K562 (cell line): ENCODE measurements around the gene RAD23B. TPM values are rescaled to one million over a fixed set of nuclear protein-coding genes. Genes with fewer than 3 reads are reported as not detected.

Experiments used
- ATAC-seq: fragments of 200-7000 bp; cut with Tn5 transposase; 3 replicates; pipeline ENCODE4 v1.9.1; 2020; ENCODE audit warnings: moderate library complexity
- BruUV-seq: library from RNA; stranded (reverse); fragments of 400-500 nt; replicated peaks from 2 replicates; lab custom pipeline; 2021; lab: Mats Ljungman, UMichigan
- CTCF ChIA-PET: fragments of 300-600 bp; formaldehyde crosslinking; extraction: SDS; loops from one replicate; lab custom pipeline; 2021; ENCODE audit warnings: low intra/inter-chr PET ratio; lab: Yijun Ruan, JAX
- POLR2A ChIA-PET: fragments of 300-600, 350-650 bp; sonication (Branson Sonifier 250); formaldehyde crosslinking; extraction: SDS; loops from one replicate; lab custom pipeline; 2021; ENCODE audit warnings: antibody characterized with exemption, inconsistent platforms; lab: Yijun Ruan, JAX
- DNase-seq, 4 experiments: peaks; one replicate each; pipeline versions ENCODE4 v3.0.0 to v3.0.0-alpha.2; 2011 to 2018; ENCODE audit warnings: low spot score in 3 of 4, mixed read lengths in 3 of 4; ENCODE audit errors: extremely low read depth in 1 of 4
- FAIRE-seq: peaks from 2 replicates; lab custom pipeline; 2011; peaks lifted over from hg19 to GRCh38; lab: Jason Lieb, UNC
- H2AFZ ChIP-seq: 2 replicates; pipeline ENCODE4 v1.6.0; 2011; ENCODE audit warnings: low read depth, low read length, control low read depth, inconsistent platforms
- H3K27ac ChIP-seq: fragments of 200-600 bp; 3 replicates; pipeline ENCODE4 v1.8.0; 2011; ENCODE audit warnings: low read depth, mild to moderate bottlenecking, control low read depth, inconsistent platforms, low read length, moderate library complexity, mixed read lengths; ENCODE audit errors: extremely low read depth
- H3K27me3 ChIP-seq, 2 experiments: fragments of 300-600 bp in 1 of 2; 2 replicates in 1 of 2; 3 replicates in 1 of 2; pipeline versions ENCODE4 v1.6.0 to v1.8.0; 2011; ENCODE audit warnings: inconsistent platforms in 2 of 2, low read length in 2 of 2, mild to moderate bottlenecking in 1 of 2, mixed read lengths in 1 of 2, moderate library complexity in 1 of 2; ENCODE audit not compliant: control insufficient read depth in 2 of 2, insufficient read depth in 2 of 2
- H3K36me3 ChIP-seq: fragments of 300-600 bp; 3 replicates; pipeline ENCODE4 v1.8.0; 2011; ENCODE audit warnings: mild to moderate bottlenecking, low read length, inconsistent platforms; ENCODE audit not compliant: control insufficient read depth, insufficient read depth
- H3K4me1 ChIP-seq, 2 experiments: fragments of 200-600 bp in 1 of 2; replicated peaks in 1 of 2; 2 replicates in 1 of 2; 3 replicates in 1 of 2; pipeline versions ENCODE4 v1.5.1 to v1.8.0; 2011; ENCODE audit warnings: inconsistent platforms in 2 of 2, low read length in 2 of 2, mild to moderate bottlenecking in 1 of 2, mixed read lengths in 1 of 2, moderate library complexity in 1 of 2; ENCODE audit not compliant: control insufficient read depth in 2 of 2, insufficient read depth in 2 of 2
- H3K4me2 ChIP-seq: 2 replicates; pipeline ENCODE4 v1.6.1; 2011; ENCODE audit warnings: low read length, control low read depth, inconsistent platforms, mixed read lengths; ENCODE audit not compliant: insufficient read depth
- H3K4me3 ChIP-seq: fragments of 200-600 bp; sonication (generic), shearing (Covaris generic); 2 replicates; pipeline ENCODE4 v1.5.1; 2016; ENCODE audit warnings: control low read depth, inconsistent platforms
- H3K79me2 ChIP-seq: fragments of 200-600 bp; 3 replicates; pipeline ENCODE4 v1.8.0; 2011; ENCODE audit warnings: low read length, inconsistent platforms; ENCODE audit not compliant: control insufficient read depth, insufficient read depth
- H3K9ac ChIP-seq, 2 experiments: 2 replicates each; pipeline versions ENCODE4 v1.6.0 to v1.6.1; 2011; ENCODE audit warnings: low read depth in 2 of 2, low read length in 2 of 2, control low read depth in 1 of 2, inconsistent platforms in 1 of 2, mild to moderate bottlenecking in 1 of 2, mixed read lengths in 1 of 2; ENCODE audit not compliant: insufficient read depth in 1 of 2
- H3K9me1 ChIP-seq: one replicate; pipeline ENCODE4 v1.6.0; 2011; ENCODE audit warnings: inconsistent platforms, mild to moderate bottlenecking, low read length, moderate library complexity; ENCODE audit not compliant: control insufficient read depth, insufficient read depth
- H3K9me3 ChIP-seq: replicated peaks from 2 replicates; pipeline ENCODE4 v1.5.1; 2011; ENCODE audit warnings: low read depth, low read length, inconsistent platforms; ENCODE audit not compliant: control insufficient read depth, insufficient read depth
- H4K20me1 ChIP-seq: replicated peaks from 2 replicates; pipeline ENCODE4 v1.6.1; 2011; ENCODE audit warnings: low read length, inconsistent platforms, mixed read lengths; ENCODE audit not compliant: control insufficient read depth, insufficient read depth
- GTF2A2 ChIP-seq: IDR thresholded peaks from 2 replicates; pipeline ENCODE4 v1.6.1; 2016; ENCODE audit warnings: mild to moderate bottlenecking, missing genetic modification characterization, missing compliant biosample characterization
- JUN ChIP-seq, 2 experiments: sonication (generic) in 1 of 2; formaldehyde crosslinking in 1 of 2; IDR thresholded peaks; 2 replicates each; pipeline versions ENCODE4 v1.6.1 to v1.8.0; 2012 to 2022; ENCODE audit warnings: borderline replicate concordance in 2 of 2, mild to moderate bottlenecking in 2 of 2, improper control_type of control experiment in 1 of 2, low read depth in 1 of 2, low read length in 1 of 2, missing genetic modification reagents in 1 of 2
- PYGO2 ChIP-seq: fragments of 450-650 bp; IDR thresholded peaks from 2 replicates; pipeline ENCODE4 v1.6.1; 2016; ENCODE audit warnings: mild to moderate bottlenecking, missing genetic modification characterization, moderate library complexity, missing compliant biosample characterization
- RNF2 ChIP-seq: sonication (generic); IDR thresholded peaks from 2 replicates; pipeline ENCODE4 v1.6.1; 2016
- SREBF2 ChIP-seq: sonication (generic); formaldehyde crosslinking; IDR thresholded peaks from 2 replicates; pipeline ENCODE4 v1.4.0; 2020; ENCODE audit warnings: mild to moderate bottlenecking, missing genetic modification reagents
- SRF ChIP-seq, 2 experiments: fragments of 250-450, 450-650 bp in 1 of 2; sonication (Bioruptor Pico) in 1 of 2; sonication (generic) in 1 of 2; formaldehyde crosslinking; IDR thresholded peaks; 2 replicates each; pipeline versions ENCODE4 v1.5.0 to v1.5.1; 2020 to 2022; ENCODE audit warnings: mild to moderate bottlenecking in 1 of 2, missing genetic modification reagents in 1 of 2
- WGBS: fragments of 100-300 bp; shearing (Covaris generic); methylation state at CpG from one replicate; pipeline ENCODE4 v1.1.6; 2016; ENCODE audit warnings: low coverage, mixed read lengths; ENCODE audit not compliant: insufficient coverage; ENCODE audit errors: missing lambda C conversion rate; 5-methylcytosine and 5-hydroxymethylcytosine counted together
- in situ Hi-C: fragments of 300-500 bp; cut with MboI; formaldehyde crosslinking; loops from 4 replicates; pipeline ENCODE4 v1.15.0; 2018; ENCODE audit warnings: inconsistent platforms, mixed read lengths
- intact Hi-C: fragments of 100-400 bp; cut with micrococcal nuclease; formaldehyde crosslinking; loops from 2 replicates; pipeline ENCODE4 v1.14.2; 2022
- polyA plus RNA-seq, 8 experiments: library from polyadenylated mRNA; depleted of rRNA in 4 of 8; stranded (reverse) in 5 of 8; unstranded in 3 of 8; fragments of >200 nt; fragmentation: Nextera tagmentation in 2 of 8; fragmentation: Illumina TruSeq in 1 of 8; extraction: Ambion mirVana in 2 of 8; extraction: Trizol in 1 of 8; gene quantifications; 2 replicates each; pipeline versions ENCODE4 v1.2.1 to v1.2.3, GENCODE V29; 2011 to 2014; ENCODE audit warnings: inconsistent platforms in 1 of 8, missing spikeins in 1 of 8
- total RNA-seq, 7 experiments: library from RNA; depleted of rRNA in 6 of 7; stranded (reverse); fragments of >200 nt in 6 of 7; fragmentation: Illumina TruSeq in 2 of 7; extraction: Trizol in 2 of 7; gene quantifications; 2 replicates each; pipeline versions ENCODE4 v1.2.1 to v1.2.3, GENCODE V29; 2011 to 2021; ENCODE audit warnings: low replicate concordance in 1 of 7
- TF ChIP-seq, protein P1 (sequence below): conservative IDR thresholded peaks from 2 replicates; pipeline ENCODE4 v1.6.1; 2011; ENCODE audit warnings: low read depth, mild to moderate bottlenecking, low read length; ENCODE audit not compliant: control insufficient read depth
- TF ChIP-seq, protein P2 (sequence below): sonication (generic); formaldehyde crosslinking; IDR thresholded peaks from 2 replicates; pipeline ENCODE4 v1.8.1; 2023; ENCODE audit warnings: mild to moderate bottlenecking, missing genetic modification reagents

RAD23B gene
- total and polyA plus RNA-seq, 9 of the 15 experiments (the other 6 are each of a cell fraction or from before 2014, with no cell fraction given), result 14.5 to 184 (median 114) TPM

DNA sequence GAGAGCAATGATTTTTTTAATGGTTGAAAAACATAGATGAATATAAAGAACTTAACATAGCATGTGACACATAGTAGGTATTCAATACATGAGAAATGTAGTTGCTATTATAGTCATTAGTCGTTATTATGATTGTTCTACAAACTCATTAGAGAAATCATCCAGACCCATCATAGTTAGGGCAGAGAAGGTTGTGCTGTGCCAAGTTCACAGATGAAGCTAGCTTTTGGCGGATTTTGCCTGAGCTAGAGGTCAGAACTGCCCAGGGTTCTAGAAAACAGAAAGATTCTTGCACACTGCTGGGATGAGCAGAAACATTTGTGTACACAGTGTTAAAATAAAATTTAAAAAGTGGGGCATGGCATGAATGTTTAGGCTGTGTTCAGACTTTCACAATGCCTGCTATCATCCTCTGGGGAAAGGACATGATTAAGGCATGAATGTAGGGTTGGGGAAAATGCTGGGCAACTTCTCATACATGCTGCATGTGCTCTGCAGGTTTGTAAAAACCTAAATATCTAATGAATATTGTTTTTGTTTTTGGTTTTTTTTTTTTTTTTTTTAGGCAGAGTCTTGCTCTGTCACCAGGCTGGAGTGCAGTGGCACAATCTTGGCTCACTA is 33.3 kb upstream of the RAD23B start:
- POLR2A ChIA-PET, result interaction anchor here (0.7 kb wide), 1 partner anchor 33 kb away, joined by 3 read pairs; the partner anchor contains the start of gene RAD23B
- FAIRE-seq (no peak), ATAC-seq (no peak), DNase-seq (no peak)
- peaks cover 2% of the 10 kb centered on the region; the same call in 1 of the 2 replicates for H3K9me3 ChIP-seq
- no peak overlapping the region for H3K27ac ChIP-seq
- no peaks in the 10 kb centered on the region; a peak in 2 of 5 replicates for H3K4me1 ChIP-seq
- in situ Hi-C loops (no loop called here), intact Hi-C loops (no loop called here)
- no peak overlapping the region for H3K4me3 ChIP-seq
- no peaks in the 10 kb centered on the region for H3K79me2 ChIP-seq
- no peak overlapping the region for H3K4me2 ChIP-seq
- CTCF ChIA-PET, result no interaction called here
- H4K20me1 ChIP-seq, result no peaks in the 10 kb centered on the region
- TF ChIP-seq GTF2A2 (tag) (no peak), RNF2 (no peak), SREBF2 (CRISPR knock-in tag) (no peak), JUN (IDR thresholded peaks at IDR 0.05; ENCODE audit: borderline replicate concordance, low read depth, low read length) (no peak), JUN (CRISPR knock-in tag; IDR thresholded peaks at IDR 0.05; ENCODE audit: borderline replicate concordance) (no peak), SRF (CRISPR knock-in tag; IDR thresholded peaks at IDR 0.05) (no peak), PYGO2 (tag) (no peak)
- TF ChIP-seq, protein P1, sequence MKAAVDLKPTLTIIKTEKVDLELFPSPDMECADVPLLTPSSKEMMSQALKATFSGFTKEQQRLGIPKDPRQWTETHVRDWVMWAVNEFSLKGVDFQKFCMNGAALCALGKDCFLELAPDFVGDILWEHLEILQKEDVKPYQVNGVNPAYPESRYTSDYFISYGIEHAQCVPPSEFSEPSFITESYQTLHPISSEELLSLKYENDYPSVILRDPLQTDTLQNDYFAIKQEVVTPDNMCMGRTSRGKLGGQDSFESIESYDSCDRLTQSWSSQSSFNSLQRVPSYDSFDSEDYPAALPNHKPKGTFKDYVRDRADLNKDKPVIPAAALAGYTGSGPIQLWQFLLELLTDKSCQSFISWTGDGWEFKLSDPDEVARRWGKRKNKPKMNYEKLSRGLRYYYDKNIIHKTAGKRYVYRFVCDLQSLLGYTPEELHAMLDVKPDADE, result no peak
- TF ChIP-seq, protein P2, sequence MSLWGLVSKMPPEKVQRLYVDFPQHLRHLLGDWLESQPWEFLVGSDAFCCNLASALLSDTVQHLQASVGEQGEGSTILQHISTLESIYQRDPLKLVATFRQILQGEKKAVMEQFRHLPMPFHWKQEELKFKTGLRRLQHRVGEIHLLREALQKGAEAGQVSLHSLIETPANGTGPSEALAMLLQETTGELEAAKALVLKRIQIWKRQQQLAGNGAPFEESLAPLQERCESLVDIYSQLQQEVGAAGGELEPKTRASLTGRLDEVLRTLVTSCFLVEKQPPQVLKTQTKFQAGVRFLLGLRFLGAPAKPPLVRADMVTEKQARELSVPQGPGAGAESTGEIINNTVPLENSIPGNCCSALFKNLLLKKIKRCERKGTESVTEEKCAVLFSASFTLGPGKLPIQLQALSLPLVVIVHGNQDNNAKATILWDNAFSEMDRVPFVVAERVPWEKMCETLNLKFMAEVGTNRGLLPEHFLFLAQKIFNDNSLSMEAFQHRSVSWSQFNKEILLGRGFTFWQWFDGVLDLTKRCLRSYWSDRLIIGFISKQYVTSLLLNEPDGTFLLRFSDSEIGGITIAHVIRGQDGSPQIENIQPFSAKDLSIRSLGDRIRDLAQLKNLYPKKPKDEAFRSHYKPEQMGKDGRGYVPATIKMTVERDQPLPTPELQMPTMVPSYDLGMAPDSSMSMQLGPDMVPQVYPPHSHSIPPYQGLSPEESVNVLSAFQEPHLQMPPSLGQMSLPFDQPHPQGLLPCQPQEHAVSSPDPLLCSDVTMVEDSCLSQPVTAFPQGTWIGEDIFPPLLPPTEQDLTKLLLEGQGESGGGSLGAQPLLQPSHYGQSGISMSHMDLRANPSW (CRISPR knock-in tag), result no peak
- no peaks in the 10 kb centered on the region for H3K36me3 ChIP-seq
- H2AFZ ChIP-seq, result no peak overlapping the region
- H3K9ac ChIP-seq, result no peak overlapping the region
- WGBS, result 0% methylated on average over 2 of the region's 2 CpGs
- H3K27me3 ChIP-seq, result peaks cover 5 to 15% of the 10 kb centered on the region in 2 experiments; a peak in 4 of 5 replicates
- no TSS peak for BruUV-seq
- H3K9me1 ChIP-seq, result no peaks in the 10 kb centered on the region
